GM20000 (cell line): ENCODE measurements around the gene PLEKHA6.
"Not testable (repeated sequence)": the region's sequence is repeated elsewhere in the genome, so short reads cannot be mapped to it uniquely, and the experiment has no call there.

Source experiments
- DNase-seq: peaks from one replicate; pipeline ENCODE4 v3.0.0; 2012; ENCODE audit warnings: low spot score
- CTCF ChIP-seq: IDR thresholded peaks from 2 replicates; pipeline ENCODE4 v1.5.1; 2012; ENCODE audit warnings: mild to moderate bottlenecking, control low read depth; ENCODE audit errors: extremely low read depth, missing control alignments

PLEKHA6 gene

GRCh38 chr1:204334455-204334854 lies 25.3 kb downstream of the PLEKHA6 start:
- TF ChIP-seq CTCF, result no peak
- no peak for DNase-seq

DNA sequence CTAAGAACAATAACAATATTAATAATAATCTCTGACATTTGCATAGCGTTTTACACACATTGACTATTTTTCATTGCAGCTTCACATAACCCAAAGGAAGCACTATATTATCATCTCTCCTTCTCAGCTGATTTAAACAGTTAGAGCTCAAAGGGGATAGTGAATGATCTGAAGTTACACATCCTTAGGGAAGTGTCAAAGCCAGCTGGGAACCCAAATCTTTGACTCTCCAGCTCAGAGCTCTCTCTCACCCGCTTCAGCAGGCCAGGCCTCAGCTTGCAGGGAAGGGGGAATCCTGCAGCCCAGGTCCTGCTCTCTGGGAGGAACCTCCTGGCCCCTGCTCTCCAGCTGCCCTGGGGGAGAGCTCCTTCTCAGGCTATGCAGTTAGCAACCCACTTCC lies 26.3 kb downstream of the PLEKHA6 start:
- no peak for TF ChIP-seq CTCF
- no peak for DNase-seq

DNA sequence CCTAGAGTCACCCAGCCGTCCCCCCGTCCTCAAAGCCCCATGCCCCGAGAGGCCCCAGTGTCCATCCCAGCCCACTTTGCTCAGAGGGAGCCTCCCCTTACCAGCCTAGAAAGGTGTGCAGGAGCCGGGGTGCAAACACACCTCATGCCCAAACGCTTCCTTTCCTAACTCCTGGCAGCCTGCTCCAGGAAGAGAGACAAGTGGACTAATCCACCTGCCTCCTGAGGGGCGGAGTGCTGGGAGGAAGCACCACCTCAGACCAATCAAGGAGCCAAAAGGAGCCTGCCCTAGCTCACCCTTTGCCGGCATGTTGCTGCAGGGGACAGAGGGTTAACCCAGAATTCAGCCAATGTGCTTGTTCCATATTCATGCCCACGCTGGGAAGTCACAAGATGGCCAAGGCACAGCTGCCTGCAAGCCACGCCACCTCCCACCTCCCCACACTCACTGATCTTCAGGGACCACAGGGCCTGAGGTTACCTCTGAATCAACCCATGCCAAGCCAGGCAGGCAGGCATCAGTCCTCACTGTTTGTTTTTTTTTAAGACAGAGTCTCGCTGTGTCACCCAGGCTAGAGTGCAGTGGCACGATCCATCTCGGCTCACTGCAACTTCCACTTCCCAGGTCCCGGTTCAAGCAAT lies 27.8 kb downstream of the PLEKHA6 start:
- no peak for TF ChIP-seq CTCF
- DNase-seq, result no peak

GRCh38 chr1:204331275-204331674 lies 28.5 kb downstream of the PLEKHA6 start:
- no peak for DNase-seq
- TF ChIP-seq CTCF, result no peak

GRCh38 chr1:204327870-204328269 lies 31.9 kb downstream of the PLEKHA6 start:
- not testable (repeated sequence) for DNase-seq

DNA sequence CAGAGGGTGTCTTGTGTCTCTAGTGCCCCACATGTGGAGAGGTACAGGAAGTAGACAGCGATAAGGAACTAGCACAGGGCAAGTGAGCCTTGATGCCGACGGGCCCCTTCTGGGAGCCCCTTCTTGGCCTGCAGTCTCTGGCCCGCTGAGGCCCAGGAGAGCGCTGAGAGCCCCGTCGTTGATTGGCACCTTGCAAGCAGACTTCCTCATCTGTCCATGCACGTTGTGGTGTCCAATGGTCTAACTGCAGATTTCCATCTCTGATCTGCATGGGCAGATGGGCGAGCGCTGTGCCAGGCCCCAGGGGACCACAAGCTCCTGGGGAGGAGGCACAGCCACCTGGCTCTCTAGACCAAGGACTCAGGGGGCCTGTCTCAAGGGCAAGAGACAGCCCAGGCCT lies 32.4 kb downstream of the PLEKHA6 start:
- no peak for TF ChIP-seq CTCF
- no peak for DNase-seq

DNA sequence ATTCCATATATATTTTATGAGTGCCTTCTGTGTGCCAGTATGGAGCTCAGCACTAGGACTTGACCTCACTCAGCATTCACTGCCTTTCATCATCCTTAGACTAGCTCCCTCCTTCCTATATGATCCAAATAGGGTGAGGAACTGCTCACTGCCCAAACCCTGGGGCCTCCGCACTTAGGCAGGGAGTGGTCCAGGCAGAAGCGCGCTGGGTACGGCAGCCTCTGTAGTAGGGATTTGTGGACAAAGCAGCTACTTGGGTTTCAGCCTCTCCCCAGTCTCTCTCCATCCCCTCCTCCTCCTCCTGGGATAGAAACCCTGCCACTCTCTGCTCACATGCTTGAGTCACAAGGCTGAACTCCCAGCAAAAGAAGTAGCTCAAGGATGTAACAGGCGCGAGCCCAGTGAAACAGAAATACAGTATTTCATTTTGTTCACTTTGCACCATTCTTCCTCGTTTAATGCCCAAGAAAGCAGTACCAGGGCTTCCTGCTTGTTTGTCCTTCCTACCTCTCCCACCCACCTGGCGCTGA lies 32.9 kb downstream of the PLEKHA6 start:
- TF ChIP-seq CTCF, result no peak
- DNase-seq, result no peak

DNA sequence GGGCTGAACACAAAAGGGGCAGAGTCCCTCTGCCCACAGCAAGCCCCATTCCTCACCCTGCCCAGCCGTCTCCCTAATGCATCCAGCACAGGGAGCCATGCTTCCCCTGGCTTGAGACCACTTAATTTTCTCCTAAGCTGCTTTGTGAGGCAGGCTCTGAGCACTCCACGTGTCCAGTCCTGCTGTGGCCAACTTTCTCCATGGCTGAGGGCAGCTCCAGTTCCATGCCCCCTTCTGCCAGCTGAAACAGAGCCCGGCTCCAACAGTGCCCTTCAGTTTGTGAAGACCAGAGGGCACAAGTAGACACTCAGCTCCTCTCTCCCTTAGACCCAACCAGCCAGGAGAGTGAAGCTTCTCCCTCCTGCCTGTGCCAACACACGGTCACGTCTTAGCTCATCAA lies 33.8 kb downstream of the PLEKHA6 start:
- DNase-seq, result no peak
- no peak for TF ChIP-seq CTCF
